Suprapubic skin (tissue), 3 donors: Measurements from ENCODE around the gene PTPRN2.

Experiments used
- EP300 ChIP-seq: sonication (generic); formaldehyde crosslinking; IDR thresholded peaks from one replicate; pipeline ENCODE4 v1.6.1; 2017; ENCODE audit warnings: antibody characterized with exemption
- POLR2A ChIP-seq, 2 donors: fragments of 450-650 bp; IDR thresholded peaks; one replicate each; pipeline ENCODE4 v1.6.1; 2017; ENCODE audit warnings: antibody characterized with exemption in 2 of 2, mild to moderate bottlenecking in 2 of 2, moderate library complexity in 2 of 2
- TF ChIP-seq, protein P1 (sequence below), 2 donors: fragments of 200-600 bp in 1 of 2; fragments of 450-650 bp in 1 of 2; sonication (generic) in 1 of 2; IDR thresholded peaks; one replicate each; pipeline ENCODE4 v1.5.1; 2016 to 2019; ENCODE audit warnings: antibody characterized with exemption in 2 of 2, mild to moderate bottlenecking in 1 of 2, moderate library complexity in 1 of 2

DNA sequence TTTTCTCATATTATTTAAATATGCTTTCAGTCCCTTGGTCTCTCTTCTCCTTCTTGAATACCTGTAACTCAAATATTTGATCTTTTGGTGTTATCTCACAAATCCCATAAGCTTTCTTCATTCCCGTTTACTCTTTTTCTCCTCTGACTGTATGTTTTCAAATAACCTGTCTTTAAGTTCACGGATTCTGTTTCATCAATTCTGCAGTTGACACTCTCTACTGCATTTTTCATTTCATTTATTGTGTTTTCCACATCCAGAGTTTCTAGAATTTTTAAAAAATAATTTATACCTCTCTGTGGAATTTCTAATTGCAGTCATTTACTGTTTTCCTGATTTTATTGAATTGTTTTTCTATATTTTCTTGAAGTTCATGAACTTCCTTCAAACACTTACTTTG is 298.4 kb downstream of the PTPRN2 start:
- TF ChIP-seq, protein P1, sequence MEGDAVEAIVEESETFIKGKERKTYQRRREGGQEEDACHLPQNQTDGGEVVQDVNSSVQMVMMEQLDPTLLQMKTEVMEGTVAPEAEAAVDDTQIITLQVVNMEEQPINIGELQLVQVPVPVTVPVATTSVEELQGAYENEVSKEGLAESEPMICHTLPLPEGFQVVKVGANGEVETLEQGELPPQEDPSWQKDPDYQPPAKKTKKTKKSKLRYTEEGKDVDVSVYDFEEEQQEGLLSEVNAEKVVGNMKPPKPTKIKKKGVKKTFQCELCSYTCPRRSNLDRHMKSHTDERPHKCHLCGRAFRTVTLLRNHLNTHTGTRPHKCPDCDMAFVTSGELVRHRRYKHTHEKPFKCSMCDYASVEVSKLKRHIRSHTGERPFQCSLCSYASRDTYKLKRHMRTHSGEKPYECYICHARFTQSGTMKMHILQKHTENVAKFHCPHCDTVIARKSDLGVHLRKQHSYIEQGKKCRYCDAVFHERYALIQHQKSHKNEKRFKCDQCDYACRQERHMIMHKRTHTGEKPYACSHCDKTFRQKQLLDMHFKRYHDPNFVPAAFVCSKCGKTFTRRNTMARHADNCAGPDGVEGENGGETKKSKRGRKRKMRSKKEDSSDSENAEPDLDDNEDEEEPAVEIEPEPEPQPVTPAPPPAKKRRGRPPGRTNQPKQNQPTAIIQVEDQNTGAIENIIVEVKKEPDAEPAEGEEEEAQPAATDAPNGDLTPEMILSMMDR (IDR thresholded peaks at IDR 0.05) = no peak
- TF ChIP-seq POLR2A (IDR thresholded peaks at IDR 0.05) (no peak), EP300 (no peak)
